NOMO-1 (cell line): ENCODE measurements around the gene TRPC4AP.

Experiments used
- DNase-seq, 2 experiments: peaks; one replicate each; lab custom pipeline; 2025; ENCODE audit not compliant: unreplicated experiment in 2 of 2; lab: John Stamatoyannopoulos, UW

The TRPC4AP gene

DNA sequence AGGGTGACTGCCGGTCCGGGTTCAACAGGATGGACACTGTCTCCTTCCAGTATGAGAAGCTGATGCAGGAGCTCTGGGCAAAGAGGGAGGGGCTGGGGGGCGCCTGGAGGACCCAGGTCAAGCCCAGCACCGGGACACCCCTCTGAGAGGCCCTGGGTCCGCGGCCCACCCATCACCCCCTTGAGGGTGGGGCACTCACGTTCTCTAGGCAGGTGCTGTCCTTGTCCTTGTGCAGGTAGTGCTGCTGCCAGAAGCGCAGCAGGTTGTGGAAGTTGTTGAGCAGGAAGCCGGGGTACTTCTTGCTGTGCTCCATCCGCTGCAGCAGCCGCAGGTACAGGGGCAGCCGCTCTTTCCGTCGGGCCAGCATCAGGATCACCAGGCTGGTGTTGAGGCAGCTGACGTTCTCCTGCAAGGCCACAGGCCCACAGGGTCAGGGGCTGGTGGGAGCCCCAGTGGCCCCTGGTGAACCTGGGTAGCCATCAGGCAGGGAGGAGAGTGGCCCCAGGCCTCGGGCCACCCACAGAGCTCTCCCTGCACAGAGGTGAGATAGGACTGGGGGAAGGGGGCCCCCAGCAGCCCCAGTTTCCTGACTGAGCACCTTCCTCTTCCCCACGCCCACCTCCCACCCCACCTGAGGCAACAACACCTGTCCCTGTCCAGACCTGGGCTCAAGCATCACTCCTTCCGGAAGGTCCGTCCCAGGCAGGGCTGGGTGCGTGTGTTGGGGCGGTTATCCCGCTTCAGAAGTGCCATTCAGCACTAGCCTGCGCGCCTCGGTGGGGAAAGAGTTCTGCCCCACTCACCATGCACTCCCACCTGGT lies 89.2 kb downstream of the TRPC4AP start:
- no peak for DNase-seq

DNA sequence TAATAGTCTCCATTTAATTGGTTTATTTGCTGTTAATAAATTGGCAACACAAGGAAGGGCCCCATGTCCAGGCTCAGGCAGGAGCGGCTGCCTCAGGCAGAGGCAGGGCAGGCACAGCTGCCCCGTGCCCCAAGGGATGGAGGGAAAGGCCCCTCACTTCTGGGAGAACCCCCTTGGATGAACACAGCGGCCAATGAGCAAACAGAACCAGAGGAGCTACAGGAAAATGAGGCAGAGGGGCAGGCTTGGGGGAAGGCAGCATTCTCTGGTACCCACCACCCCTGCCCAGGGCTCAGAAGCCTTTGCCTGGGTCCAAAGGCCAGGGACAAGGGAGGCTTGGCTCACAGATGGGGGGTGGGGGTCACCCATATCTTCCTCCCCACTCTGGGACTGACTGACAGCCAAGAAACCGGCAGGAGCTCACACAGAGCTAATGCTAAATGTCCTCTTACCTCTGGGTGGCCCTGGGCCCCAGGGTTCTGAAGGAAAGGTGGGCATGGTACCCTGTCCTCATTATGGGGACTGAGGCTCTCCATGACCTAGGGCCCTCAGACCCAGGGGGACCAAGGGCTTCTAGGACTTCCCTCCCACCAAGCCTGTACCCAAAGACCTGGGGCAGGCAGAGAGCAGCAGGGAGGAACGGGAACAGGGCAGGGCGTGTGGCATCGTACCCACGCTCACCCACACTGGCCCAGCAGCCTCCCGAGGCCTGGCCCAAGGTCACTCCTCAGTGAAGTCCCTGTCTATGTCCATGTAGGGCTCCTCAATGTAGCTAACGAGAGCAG lies 90.0 kb downstream of the TRPC4AP start:
- DNase-seq, result no peak

DNA sequence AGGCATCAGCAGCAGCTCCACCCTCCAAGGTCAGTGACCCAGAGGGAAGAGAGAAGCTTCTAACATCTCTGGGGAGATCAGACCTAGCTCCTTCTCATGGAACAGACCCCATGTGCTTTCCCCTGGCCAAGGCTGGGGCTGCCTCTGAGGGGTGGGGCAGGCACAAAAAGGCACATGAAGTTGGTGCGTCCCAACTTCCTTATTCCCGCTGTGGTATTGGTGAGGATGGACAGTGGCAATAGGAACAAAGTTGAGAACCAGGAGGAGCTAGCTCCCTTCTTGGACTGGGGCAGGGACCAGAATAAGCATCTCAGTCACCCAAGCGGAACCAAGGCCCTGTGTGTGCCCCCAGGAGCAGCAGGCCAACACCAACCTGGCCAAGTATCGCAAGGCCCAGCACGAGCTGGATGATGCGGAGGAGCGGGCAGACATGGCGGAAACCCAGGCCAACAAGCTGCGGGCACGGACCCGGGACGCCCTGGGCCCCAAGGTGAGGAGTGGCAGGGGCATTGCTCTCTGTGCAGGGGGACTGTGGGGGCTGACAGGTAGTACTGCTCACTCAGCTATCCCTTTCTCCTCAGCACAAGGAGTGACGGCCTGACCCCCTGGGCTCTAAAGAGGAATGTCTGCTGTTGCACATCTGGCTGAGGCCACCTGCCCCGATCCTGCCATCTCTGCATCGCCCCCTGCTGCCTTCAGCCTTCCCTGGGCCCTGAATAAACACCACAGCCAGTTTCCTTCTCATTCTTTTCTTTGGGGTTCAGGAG lies 90.8 kb downstream of the TRPC4AP start:
- DNase-seq, result no peak

DNA sequence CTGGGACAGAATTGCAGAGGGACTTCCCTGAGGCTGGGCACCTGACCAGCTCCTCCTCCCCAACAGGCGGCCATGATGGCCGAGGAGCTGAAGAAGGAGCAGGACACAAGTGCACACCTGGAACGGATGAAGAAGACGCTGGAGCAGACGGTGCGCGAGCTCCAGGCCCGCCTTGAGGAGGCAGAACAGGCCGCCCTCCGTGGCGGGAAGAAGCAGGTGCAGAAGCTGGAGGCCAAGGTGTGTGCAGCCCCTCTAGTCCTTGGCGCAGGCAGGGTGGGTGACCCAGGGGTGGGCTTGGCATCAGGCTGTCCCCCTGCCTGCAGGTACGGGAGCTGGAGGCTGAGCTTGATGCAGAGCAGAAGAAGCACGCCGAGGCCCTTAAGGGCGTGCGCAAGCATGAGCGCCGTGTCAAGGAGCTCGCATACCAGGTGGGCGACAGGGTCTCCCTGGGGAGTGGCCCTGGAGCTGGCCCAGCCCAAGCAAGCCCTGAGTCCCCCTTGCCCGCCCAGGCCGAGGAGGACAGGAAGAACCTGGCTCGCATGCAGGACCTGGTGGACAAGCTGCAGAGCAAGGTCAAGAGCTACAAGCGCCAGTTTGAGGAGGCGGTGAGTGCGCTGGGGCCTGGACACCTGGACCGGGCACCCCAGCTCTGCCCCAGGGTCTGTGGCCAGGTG lies 91.5 kb downstream of the TRPC4AP start:
- DNase-seq, result no peak

DNA sequence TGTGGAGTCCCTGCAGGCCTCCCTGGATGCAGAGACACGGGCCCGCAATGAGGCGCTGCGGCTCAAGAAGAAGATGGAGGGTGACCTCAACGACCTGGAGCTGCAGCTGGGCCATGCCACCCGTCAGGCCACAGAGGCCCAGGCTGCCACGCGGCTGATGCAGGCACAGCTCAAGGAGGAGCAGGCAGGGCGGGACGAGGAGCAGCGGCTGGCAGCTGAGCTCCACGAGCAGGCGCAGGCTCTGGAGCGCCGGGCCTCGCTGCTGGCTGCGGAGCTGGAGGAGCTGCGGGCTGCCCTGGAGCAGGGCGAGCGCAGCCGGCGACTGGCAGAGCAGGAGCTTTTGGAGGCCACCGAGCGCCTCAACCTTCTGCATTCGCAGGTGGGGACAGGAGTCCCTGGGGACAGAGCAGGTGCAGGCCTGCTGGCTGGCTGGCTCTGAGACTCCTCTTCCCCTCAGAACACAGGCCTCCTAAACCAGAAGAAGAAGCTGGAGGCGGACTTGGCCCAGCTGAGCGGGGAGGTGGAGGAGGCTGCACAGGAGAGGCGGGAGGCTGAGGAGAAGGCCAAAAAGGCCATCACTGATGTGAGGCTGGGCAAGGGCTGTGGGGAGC lies 92.2 kb downstream of the TRPC4AP start:
- DNase-seq, result no peak

DNA sequence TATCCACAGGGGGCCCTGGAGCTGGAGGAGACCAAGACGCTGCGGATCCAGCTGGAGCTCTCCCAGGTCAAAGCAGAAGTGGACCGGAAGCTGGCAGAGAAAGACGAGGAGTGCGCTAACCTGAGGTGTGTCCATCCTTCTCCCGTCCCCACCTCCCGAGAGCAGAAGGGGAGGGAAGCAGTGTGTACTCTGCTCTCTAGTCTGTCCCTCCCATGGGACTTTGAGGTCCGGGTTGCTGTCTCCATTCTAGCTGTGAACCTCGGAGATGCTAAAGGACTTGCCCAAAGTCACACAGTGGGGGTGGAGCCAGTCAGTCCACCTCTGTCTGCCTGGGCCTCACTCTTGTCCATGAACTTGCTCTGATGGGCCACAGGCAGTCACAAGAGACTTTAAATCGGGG lies 92.8 kb downstream of the TRPC4AP start:
- DNase-seq, result no peak

DNA sequence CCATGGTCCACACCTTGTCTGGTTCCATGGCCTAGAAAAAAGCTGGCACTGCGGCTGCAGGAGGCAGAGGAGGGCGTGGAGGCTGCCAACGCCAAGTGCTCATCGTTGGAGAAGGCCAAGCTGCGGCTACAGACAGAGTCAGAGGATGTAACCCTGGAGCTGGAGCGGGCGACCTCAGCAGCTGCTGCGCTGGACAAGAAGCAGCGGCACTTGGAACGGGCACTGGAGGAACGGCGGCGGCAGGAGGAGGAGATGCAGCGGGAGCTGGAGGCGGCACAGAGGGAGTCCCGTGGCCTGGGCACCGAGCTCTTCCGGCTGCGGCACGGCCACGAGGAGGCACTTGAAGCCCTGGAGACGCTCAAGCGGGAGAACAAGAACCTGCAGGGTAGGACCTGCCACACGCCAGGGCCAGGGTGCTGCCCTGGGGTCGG lies 93.6 kb downstream of the TRPC4AP start:
- DNase-seq, result no peak

DNA sequence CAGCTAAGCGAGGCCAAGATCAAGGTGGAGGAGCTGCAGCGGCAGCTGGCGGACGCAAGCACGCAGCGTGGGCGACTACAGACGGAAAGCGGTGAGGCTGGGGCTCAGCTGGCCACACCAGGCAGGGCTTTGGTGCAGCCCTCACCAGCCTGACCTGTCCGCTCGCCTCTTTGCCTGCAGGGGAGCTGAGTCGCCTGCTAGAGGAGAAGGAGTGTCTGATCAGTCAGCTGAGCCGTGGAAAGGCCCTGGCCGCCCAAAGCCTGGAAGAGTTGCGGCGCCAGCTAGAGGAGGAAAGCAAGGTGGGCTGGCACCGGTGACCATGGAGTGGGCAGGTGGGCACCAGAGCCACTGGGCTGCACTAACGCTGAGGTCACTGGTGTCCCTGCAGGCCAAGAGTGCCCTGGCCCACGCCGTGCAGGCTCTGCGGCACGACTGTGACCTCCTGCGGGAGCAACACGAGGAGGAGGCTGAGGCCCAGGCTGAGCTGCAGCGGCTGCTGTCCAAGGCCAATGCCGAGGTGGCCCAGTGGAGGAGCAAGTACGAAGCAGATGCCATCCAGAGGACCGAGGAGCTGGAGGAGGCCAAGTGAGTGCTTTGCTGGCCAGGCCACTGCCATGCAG lies 94.2 kb downstream of the TRPC4AP start:
- DNase-seq, result no peak

DNA sequence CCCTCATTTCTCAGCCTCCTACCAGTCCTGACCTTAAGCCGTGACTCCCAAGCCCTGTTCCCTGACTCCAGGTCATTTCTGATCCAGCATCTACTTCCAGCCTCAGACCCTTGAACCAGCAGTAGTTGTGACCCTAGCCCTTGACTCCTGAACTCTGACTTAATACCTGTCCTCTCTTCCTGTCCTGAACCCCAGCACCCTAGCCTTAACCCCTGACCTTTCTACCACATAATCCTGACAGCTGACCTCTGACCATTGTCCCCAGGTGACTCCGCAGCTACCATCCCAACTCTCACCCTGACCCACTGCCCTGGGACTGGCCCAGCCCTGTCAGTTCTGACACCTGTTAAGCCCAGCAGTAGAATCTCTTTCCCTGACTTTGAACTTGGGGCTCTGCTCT lies 94.8 kb downstream of the TRPC4AP start:
- no peak for DNase-seq

DNA sequence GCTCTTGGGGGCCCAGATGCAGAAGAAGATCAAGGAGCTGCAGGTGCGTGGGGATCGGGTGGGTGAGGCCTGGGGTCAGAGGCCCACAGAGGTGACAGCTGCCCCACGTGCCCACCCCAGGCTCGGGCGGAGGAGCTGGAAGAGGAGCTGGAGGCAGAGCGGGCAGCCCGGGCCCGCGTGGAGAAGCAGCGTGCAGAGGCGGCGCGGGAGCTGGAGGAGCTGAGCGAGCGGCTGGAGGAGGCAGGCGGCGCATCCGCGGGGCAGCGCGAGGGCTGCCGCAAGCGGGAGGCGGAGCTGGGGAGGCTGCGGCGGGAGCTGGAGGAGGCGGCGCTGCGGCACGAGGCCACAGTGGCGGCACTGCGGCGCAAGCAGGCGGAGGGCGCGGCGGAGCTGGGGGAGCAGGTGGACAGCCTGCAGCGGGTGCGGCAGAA lies 95.5 kb downstream of the TRPC4AP start:
- no peak for DNase-seq

DNA sequence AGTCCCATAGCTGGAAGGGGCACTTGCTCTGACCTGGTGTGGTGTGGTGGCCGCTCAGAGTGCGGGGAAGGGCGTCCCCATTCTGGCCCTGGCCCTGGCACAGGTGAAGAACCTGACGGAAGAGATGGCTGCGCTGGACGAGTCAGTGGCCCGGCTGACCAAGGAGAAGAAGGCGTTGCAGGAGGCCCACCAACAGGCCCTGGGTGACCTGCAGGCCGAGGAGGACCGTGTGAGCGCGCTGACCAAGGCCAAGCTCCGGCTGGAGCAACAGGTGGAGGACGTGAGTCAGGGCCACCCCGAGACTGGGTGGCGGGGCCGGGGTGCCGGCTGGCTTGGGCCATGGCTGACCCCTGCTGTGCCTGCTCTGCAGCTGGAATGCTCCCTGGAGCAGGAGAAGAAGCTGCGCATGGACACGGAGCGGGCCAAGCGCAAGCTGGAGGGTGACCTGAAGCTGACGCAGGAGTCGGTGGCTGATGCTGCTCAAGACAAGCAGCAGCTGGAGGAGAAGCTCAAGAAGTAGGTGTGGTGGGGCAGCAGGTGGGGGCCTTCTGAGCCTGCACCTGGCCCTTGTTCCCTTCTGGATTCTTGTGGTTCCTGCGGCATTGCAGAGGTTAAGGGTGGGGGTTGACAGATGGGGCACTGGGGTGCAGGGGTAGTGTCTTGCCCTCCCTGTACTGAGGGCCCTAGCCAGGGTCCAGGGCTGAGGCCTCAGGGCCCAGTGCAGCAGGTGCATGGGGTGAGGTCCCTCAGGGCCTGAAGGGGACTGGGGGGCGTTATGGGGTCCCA lies 96.2 kb downstream of the TRPC4AP start:
- DNase-seq, result no peak

DNA sequence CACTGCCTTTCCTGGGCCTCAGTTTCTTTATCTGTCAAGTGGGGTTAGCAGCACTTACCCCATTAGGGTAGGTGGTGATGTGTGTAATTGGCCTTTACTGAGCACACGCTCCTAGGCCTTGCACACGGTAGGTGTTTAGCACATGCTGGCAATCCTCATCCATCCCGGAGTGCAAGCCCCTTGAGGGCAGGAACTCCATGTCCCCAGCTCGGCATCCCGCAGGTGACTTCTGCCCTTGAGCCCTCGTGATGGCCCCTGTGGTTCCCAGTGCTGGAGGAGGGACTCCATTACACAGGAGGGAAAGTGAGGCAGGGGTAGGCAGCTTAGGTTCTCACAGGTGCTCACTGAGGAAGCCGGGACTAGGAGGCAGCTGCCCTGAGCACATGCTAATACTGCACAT lies 96.9 kb downstream of the TRPC4AP start:
- DNase-seq, result no peak

DNA sequence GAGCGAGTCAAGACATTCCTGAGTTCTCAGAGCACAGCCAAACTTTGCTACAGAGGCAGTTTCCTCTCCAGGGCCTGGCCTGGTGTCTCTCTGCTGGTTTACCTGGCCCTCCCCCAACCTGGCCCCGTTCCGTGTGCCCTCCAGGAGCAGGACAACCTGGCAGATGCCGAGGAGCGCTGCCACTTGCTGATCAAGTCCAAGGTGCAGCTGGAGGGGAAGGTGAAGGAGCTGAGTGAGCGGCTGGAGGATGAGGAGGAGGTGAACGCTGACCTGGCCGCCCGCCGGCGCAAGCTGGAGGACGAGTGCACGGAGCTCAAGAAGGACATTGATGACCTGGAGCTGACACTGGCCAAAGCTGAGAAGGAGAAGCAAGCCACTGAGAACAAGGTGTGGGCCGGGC lies 97.4 kb downstream of the TRPC4AP start:
- no peak for DNase-seq

DNA sequence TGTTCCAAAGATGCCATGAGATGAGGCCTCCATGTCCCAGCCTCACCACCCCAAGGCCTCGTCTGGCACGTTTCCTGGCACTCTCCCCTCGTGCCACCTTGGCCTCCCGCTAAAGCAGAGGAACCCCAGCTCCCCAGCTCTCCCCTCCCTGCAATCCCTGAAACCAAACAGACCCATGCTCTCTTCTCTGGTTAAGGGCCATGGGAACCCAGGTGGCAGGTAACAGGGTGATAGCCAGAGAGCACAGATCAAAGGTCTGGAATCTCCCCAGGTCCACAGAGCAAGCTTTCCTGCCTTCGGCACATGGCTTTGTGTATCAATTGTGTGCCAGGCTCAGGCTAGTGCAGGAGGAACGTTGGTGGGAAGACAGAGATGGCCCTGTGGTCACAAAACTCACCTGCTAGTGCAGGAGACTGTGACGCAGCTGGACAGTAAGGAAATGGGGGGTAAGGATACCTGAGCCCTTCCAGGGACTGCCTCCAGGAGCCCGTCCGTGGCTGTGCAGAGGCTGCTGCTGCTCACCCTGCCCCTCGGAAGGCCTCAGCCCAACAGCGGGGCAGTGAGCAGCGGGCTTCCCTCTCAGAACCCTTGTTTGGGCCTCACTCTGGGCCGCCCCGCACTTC lies 98.0 kb downstream of the TRPC4AP start:
- no peak for DNase-seq

DNA sequence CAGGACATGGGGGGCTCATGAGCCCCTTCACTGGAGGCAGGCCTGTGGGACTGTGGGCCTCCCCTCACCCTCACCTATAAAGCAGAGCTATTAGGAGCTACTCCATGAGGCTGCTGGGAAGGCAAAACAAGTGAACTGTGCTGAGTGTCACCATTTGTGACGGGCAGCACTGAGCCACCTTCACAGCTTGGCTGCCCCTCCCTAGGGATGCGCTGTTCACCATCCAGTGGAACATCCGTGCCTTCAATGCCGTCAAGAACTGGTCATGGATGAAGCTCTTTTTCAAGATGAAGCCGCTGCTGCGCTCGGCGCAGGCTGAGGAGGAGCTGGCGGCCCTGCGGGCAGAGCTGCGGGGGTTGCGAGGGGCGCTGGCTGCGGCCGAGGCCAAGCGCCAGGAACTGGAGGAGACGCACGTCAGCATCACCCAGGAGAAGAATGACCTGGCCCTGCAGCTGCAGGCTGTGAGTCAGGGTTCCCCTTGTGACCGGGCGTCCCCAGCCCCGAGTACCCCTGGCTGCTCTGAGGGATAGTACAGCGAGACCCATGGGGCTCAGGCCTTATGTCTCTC lies 98.6 kb downstream of the TRPC4AP start:
- DNase-seq, result no peak

DNA sequence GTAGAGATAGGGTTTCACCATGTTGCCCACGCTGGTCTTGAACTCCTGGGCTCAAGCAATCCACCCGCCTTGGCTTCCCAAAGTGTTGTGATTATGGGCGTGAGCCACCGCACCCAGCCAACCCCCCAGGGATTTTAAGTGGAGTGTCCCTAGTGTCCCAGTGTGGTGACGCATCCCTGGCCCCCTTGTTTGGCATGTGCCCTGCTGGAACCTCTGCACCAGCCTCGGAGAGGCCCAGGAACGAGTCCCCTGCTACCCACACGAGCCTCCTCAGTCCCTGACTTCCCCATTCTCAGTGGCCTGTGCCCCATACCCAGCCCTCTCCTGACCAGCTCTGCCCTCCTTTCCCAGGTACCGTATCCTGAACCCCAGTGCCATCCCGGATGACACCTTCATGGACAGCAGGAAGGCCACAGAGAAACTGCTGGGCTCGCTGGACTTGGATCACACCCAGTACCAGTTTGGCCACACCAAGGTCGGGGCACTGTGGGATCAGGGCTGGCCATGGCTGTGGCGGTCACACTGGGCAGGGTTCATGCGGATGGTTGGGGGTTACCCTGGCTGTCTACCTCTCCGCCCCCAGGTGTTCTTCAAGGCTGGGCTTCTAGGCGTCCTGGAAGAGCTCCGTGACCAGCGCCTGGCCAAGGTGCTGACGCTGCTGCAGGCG lies 99.7 kb downstream of the TRPC4AP start:
- no peak for DNase-seq

DNA sequence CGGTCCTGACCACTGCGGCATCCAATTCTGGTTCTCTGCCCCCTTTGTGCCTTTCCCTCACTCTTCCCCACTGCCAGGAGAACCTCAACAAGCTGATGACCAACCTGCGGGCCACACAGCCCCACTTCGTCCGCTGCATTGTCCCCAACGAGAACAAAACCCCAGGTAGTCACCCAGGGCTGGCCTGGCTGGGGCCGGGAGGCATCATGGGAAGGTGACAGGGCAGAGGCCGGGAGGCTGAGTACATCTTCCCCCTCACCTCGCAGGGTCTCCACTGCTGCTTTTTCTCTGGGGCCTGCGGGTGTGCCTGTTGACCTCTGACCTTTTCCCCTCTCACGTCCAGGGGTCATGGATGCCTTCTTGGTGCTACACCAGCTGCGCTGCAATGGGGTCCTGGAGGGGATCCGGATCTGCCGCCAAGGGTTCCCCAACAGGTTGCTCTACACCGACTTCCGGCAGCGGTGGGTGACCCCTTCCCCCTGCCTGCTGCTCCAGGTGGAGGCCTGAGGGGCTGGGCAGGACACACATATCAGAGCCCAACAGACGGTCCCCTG lies 101.9 kb downstream of the TRPC4AP start:
- DNase-seq, result no peak

DNA sequence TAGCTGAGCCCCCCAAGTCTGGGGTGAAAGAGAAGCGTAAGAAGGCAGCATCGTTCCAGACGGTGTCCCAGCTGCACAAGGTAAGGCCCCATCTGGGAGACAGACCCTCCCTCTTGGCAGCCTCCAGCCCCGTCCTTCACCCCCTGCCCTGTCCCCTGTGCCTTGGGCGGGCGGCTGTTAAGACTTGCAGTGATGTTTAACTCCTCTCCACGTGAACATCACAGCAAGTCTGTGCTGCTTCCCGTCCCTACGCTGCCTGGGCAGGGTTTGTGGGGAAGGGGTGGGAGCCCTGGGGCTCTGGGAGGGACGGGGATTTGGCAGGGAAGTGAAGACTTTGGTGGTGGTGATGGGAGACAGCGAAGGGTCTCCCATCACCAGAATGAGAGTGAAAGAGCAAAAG lies 102.4 kb downstream of the TRPC4AP start:
- DNase-seq, result no peak
